HG03378 (cell line): ENCODE data around the gene SPAG17.

ENCODE experiments used
- ATAC-seq: cut with Tn5 transposase; IDR thresholded peaks from one replicate; pipeline ENCODE4 v1.9.1; 2021; ENCODE audit warnings: mild to moderate bottlenecking, moderate library complexity; ENCODE audit not compliant: unreplicated experiment

SPAG17 gene

DNA sequence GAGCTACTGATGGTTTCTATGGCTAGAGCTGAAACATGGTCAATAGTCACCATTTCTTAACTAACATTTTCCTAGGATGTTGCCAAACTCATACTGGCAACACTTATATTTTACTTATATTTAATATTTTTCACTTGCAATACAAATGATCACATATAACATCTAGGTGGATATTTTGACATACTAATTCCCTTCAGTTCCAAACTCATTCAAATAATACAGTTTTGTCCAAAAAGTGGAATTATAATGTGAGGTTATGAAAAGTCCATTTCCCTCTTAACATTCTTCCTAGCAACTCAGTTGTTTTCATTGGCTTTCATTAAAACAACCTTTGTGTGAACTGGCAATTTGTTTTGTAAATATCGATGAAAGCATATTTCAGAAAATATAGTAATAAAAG lies 16.0 kb downstream of the SPAG17 start:
- ATAC-seq, result no peak

GRCh38 chr1:118160806-118161205 lies 24.2 kb downstream of the SPAG17 start:
- no peak for ATAC-seq

GRCh38 chr1:118159569-118159968 lies 25.5 kb downstream of the SPAG17 start:
- ATAC-seq, result no peak

GRCh38 chr1:118158924-118159323 lies 26.1 kb downstream of the SPAG17 start:
- no peak for ATAC-seq

GRCh38 chr1:118157506-118157905 lies 27.5 kb downstream of the SPAG17 start:
- no peak for ATAC-seq

- no peak for ATAC-seq
These were observed 29.9 kb downstream of the SPAG17 start for GRCh38 chr1:118155106-118155505.

DNA sequence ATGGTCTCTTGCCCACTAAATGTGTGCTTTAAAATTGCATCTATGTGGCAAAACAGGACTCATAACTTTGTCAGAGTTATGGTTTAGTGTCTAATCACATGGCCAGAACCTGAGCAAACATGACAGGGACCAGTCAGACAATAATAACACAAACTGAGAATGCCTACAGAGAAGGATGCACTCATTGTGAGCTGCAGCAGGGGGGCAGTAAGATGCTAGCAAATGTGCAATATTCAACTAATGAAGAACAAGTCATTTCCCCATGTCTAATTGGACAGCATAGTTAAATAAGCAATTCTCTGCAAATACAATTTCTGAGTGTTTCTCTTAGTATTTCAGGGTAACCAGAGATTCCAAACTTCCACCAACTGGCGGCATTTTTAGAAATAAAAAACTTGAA lies 30.8 kb downstream of the SPAG17 start:
- ATAC-seq, result peak; percentile 63

GRCh38 chr1:118151312-118151937 lies 33.6 kb downstream of the SPAG17 start:
- ATAC-seq, result no peak

DNA sequence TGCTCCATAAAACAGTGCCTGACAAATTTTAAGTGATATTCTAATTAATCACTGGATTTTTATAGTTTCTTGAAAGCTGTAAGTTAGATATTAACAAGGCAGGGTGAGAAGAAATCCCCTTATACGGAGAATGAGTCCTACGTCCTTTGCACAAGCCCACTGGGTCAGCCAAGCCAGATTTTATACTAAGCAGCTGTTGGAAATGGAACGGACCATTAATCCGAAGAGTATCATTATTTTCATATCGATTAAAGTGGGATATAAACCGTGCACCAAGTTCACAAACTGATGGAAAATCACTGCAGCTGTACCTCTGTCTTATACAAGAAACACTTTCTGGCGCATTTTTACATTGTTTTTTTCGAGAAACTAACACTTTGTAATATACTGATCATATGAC lies 35.2 kb downstream of the SPAG17 start:
- no peak for ATAC-seq

DNA sequence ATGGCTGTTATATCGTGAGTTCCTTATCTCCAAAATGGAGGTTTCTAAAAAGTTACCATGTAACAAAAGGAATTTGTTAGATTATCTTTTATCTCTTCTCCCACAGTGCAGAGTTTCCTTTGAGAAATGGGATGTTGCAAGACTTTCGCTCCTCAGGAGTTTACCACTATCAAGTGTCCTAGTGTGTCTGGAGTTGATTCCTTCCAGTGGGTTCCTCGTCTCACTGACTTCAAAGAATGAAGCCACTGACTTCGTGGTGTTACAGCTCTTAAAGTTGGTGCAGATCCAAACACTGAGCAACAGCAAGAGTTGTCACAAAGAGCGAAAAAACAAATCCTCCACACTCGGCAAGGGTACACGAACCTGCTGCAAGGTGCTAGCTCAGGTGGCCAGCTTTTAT lies 37.0 kb downstream of the SPAG17 start:
- ATAC-seq, result no peak

- no peak for ATAC-seq
These were observed 37.5 kb downstream of the SPAG17 start for GRCh38 chr1:118147522-118147921.

GRCh38 chr1:118145721-118146120 lies 39.3 kb downstream of the SPAG17 start:
- ATAC-seq, result no peak

DNA sequence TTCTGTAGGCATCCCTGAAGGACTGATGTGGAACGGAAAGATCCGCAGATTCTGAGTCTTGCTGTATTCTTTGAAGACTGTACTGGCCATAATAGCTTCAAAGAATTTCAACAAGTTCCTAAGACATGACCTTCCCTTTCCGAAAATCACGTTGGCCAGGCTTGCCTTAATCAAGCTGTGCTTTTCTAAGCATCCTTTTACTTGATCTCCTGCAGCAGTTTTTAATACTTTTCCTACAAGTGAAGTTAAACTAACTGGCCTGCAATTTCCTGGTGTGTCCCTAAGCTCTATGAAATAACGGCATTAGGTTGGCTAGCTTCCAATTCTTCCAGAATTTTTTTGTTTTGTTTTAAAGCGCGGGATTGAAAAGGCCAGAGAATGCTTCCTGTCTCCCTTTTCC lies 40.3 kb downstream of the SPAG17 start:
- no peak for ATAC-seq

DNA sequence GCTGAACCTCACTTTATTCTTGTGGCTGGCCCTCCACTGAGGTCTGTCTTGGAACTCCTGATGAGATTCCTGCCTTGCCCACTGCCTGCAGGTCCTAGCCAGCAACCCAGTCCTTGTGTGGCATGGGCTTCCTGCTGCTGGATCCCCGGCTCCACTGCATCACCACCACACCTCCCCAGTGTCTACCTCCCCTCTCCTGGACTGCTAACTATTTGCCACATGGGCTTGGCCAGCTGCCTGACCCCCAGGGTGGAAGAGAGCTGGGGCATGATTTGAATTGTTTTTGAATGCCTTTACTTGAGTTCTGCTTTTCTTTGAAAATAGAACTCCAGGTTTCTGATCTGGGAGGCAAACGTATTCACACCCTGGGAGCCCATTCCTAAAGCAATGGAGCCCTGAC lies 41.2 kb downstream of the SPAG17 start:
- no peak for ATAC-seq

GRCh38 chr1:118143121-118143520 lies 41.9 kb downstream of the SPAG17 start:
- ATAC-seq, result no peak

DNA sequence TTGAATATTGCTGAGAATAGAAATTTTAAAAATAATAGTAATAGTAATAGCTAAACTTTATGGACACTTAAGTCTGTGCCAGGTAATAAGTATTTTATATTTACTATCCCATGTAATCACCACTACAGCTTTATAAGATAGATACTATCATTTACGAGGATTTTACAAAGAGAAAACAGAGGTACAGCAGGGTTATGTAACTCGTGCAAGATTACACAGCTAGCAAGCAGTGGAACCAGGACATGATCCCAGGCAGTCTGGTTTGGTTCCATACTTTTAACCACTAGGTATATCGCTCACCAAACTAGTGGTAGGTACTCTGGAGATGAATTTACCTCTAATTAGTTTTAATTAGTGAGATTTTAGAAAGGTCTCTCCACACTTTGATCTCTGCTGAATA lies 42.5 kb downstream of the SPAG17 start:
- no peak for ATAC-seq

GRCh38 chr1:118137900-118138299 lies 47.1 kb downstream of the SPAG17 start:
- no peak for ATAC-seq

DNA sequence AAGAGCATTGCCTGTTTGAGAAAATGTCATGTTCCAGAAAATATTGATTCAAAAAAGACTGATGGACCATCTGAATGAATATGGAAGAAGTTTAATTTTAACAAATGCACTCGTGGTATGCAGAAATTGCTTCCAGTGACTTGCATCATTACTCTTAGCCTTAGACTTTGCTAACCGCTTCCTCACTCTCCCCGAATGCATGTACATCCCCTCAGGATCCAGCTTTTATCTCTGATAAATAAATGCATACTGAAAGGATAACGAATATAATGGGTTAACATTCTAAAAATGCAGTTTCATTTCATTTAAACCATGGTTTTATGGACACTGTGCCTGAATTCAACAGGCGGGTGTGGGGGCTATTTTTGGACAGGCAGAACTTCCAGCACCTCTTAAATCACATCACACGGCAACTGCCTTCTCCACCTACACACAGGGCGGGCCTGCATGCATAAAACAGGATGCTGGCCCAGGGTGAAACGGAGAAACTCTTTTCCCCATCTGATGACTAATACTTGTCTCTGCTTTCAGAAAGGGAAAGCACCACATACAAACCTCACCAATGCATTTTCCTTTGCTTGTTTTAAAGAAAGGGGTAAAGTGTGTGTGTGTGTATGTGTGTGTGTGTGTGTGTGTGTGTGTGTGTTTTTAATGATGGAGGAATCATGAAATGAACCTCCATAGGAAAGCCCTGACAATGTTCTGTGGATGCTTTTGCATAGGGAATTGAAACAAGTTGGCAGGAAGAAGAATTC lies 48.7 kb downstream of the SPAG17 start:
- ATAC-seq, result peak; percentile 100

GRCh38 chr1:118132000-118132399 lies 53.0 kb downstream of the SPAG17 start:
- ATAC-seq, result no peak

GRCh38 chr1:118128761-118129160 lies 56.3 kb downstream of the SPAG17 start:
- ATAC-seq, result no peak

- ATAC-seq, result no peak
These were observed 61.0 kb downstream of the SPAG17 start for GRCh38 chr1:118124064-118124463.

DNA sequence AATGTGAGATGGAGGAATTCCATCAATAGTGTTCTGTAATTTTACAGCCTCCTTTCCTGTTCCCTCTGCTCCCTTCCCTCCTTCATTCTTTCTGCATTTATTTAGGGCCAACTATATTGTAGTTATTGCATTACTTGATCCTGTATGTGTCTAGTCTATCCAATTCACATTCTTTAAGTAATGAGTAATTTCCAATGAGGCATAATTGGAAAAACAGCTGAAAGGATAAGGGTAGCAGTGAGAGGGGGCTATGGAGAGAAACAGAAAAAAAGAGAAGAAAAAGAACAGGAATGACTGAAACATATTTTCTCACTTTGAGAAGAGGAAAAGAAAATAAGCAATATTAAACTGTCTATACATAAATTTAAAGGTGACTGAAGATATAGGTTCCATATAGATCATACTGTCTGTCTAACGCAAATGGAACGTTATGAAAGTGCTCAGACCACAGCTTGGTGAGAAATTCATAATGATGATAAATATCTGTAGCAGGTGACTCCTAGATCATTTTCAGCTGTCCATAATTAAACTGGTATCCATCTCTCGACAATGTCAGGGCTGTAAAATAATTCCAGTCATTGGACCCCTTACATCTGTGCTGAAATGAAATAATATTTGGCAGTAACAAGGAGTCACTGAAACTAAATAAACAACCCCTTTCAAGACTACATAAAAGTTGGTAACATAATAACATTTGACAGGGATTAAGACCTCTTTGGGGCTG lies 61.8 kb downstream of the SPAG17 start:
- ATAC-seq, result no peak
